Measurements from ENCODE around the gene KRTAP5-1. TPM values are rescaled to one million over a fixed set of nuclear protein-coding genes. Genes with fewer than 3 reads are reported as not detected.

KRTAP5-1 gene
- total RNA-seq, 1 donor from 2014 or later: not detected

DNA sequence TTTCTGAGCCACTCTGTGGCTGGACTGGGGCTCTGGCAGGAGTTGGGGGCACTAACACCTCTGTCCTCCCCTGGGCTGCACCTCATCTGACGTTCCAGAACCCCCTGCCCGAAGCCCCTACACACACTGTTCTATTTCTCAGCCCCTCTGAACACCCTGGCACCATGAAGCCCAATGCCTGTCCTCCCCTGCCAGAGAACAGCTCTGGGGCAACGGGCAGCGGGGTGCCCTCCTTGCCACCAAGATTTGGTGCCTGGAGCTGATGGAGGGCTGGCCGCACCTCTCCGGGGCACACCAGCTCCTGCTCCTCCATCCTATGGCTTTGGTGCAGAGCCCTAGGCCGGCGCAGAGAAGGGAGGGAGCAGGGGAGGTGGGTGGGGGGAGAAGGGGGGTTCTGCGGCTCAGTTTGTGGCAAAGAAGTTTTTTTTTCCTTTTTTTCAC lies 29.4 kb downstream of the KRTAP5-1 start:
- no peak overlapping the region for H3K4me3 Mint-ChIP-seq
- no peaks in the 10 kb centered on the region for H3K9me3 Mint-ChIP-seq
- DNase-seq (no peak), ATAC-seq (ENCODE audit: low read depth) (no peak)
- H3K27me3 Mint-ChIP-seq: peaks cover 26% of the 10 kb centered on the region
- TF ChIP-seq, protein P1, sequence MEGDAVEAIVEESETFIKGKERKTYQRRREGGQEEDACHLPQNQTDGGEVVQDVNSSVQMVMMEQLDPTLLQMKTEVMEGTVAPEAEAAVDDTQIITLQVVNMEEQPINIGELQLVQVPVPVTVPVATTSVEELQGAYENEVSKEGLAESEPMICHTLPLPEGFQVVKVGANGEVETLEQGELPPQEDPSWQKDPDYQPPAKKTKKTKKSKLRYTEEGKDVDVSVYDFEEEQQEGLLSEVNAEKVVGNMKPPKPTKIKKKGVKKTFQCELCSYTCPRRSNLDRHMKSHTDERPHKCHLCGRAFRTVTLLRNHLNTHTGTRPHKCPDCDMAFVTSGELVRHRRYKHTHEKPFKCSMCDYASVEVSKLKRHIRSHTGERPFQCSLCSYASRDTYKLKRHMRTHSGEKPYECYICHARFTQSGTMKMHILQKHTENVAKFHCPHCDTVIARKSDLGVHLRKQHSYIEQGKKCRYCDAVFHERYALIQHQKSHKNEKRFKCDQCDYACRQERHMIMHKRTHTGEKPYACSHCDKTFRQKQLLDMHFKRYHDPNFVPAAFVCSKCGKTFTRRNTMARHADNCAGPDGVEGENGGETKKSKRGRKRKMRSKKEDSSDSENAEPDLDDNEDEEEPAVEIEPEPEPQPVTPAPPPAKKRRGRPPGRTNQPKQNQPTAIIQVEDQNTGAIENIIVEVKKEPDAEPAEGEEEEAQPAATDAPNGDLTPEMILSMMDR (IDR thresholded peaks at IDR 0.05): no peak
- H3K36me3 Mint-ChIP-seq (ENCODE audit: low read depth): peaks cover 2% of the 10 kb centered on the region
- POLR2A ChIA-PET: no interaction called here
- CTCF ChIA-PET: no interaction called here
- intact Hi-C loops (cut with micrococcal nuclease): no loop called here
- H3K4me1 Mint-ChIP-seq: no peaks in the 10 kb centered on the region
- no peak overlapping the region for H3K27ac Mint-ChIP-seq

DNA sequence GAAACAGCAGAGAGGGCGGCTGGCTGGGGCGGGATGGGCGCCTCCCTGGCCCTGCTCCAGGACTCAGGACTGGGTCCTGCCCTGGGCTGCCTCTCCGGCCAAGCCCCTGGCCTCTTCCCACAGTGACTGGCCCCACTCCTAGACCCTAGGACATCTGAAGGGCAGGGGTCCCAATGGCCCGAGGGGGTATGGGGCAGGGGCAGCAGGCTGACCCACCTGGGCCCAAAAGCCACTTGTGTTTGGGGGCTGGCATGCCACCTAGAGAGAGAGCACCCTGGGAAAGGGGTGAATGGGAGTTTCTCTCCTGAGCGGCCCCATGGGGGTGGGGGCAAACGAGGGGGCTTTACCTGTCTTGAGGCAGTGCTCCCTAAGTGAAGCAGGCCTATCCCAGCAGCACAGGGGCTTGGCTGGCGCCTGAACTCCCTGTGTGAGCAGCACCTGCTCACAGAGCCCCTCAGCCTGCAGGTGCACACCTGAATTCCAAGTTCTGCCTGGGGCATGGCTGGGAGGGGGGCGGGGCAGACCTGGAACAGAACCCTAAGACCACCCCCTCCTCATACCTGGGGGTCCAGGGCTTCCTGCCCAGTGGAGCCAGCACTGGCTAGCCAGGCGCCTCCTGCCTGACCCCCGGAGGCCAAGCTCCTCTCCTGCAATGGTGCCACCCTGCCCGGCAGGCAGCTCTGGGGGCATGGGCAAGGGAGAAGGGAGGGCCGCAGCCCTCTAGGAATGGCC lies 29.9 kb downstream of the KRTAP5-1 start:
- Mint-ChIP-seq H3K27me3 (peaks cover 26% of the 10 kb centered on the region), H3K4me3 (no peak overlapping the region), H3K36me3 (ENCODE audit: low read depth) (peaks cover 2% of the 10 kb centered on the region), H3K9me3 (no peaks in the 10 kb centered on the region), H3K4me1 (no peaks in the 10 kb centered on the region), H3K27ac (no peak overlapping the region)
- ATAC-seq (ENCODE audit: low read depth): no peak
- no peak for DNase-seq
- ChIA-PET POLR2A (no interaction called here), CTCF (no interaction called here)
- TF ChIP-seq, protein P1 (IDR thresholded peaks at IDR 0.05): no peak
- intact Hi-C loops (cut with micrococcal nuclease): no loop called here

DNA sequence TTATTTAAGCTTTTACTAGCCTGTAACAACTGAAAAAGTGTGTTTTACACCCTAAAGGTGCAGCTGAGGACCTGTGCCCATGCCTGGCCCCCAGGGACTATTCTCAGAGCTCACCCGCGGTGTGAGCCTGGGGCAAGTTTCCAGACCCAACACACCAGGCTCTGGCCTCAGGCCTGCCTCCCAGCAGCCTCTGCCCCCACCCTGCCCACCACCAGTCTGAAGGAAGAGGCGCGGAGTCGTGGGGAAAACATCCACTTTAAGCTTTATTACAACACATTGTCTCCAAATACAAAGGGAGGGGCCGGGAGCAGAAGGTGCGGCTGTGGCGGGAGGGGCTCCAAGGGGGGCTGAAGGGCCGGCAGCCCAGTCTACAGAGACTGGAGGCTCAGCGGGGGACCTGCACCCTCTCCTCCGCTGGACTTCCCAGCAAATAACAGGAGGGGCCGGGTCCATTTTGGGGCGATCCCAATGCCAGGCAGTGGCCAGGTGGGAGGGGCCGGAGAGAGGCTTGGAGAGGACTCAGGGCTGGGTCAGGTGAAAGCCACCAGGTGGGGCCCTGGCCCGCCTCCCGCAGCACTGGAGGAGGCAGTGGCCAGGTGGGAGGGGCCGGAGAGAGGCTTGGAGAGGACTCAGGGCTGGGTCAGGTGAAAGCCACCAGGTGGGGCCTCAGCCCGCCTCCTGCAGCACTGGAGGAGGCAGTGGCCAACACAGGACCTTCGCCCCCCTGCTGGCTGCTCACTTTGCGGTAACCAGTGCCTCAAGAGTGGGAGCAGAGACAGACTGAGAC lies 31.1 kb downstream of the KRTAP5-1 start:
- Mint-ChIP-seq H3K4me3 (no peak overlapping the region), H3K4me1 (no peaks in the 10 kb centered on the region), H3K9me3 (no peaks in the 10 kb centered on the region), H3K27ac (no peak overlapping the region), H3K27me3 (peaks cover 30% of the 10 kb centered on the region), H3K36me3 (ENCODE audit: low read depth) (peaks cover 2% of the 10 kb centered on the region)
- intact Hi-C loops (cut with micrococcal nuclease): no loop called here
- DNase-seq (no peak), ATAC-seq (ENCODE audit: low read depth) (no peak)
- TF ChIP-seq, protein P1 (IDR thresholded peaks at IDR 0.05): no peak
- POLR2A ChIA-PET: no interaction called here
- CTCF ChIA-PET: no interaction called here

DNA sequence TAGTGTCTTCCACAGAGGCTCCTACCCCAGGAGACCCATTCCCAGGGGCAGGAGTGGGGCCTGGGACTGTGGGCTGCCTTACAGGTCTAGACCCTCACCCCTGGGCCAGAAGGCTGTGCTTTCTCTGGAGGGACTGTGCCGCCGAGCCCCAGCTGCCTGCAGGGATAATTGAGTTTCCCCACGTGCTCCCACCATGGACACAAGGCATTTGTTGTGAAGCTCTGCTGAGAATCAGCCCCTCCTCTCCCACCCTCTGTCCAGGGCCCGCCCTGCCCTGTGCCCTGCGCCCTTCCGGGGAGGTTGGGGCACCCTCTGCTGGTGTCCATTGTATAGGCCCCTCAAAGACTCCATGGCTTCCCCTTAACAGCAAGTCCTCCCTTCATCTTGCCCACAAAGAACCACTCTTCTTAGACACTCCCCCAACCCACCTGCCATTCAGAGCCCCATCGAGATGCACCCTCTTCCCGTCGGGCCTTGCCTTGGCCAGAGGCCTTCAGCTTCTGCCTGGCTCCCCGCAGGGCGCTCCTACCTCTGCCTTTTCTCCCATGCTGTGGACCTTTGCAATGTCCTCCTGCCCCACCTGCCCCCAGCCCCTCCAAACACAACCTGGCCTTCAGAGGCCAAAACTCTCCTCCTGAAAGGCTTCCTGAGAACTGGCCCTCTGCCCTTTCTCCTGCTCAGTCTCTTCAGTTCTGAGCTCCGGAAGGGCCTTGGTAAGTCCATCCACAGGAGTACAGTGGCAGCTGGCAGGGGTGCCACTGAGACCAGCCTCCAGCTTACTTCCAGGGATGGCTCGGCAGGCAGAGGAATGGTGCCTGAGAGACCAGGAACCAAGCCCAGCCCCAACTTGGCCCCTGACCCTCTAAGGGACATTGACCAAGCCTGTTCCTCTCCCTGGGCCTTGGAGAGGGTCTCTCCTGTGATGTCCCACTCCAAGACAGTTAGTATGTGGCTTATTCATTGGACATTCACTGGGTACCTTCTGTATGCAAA lies 35.4 kb downstream of the KRTAP5-1 start:
- intact Hi-C loops (cut with micrococcal nuclease): no loop called here
- TF ChIP-seq, protein P1 (IDR thresholded peaks at IDR 0.05): no peak
- ATAC-seq (ENCODE audit: low read depth): no peak

More for the DNA sequence above, 35.4 kb downstream of the KRTAP5-1 start:
- POLR2A ChIA-PET: no interaction called here
- CTCF ChIA-PET: interaction anchor here (1.1 to 1.6 kb wide), 2 partner anchors 25 to 80 kb away, joined by 3 to 4 read pairs; partner anchors contain the start of gene KRTAP5-5
- Mint-ChIP-seq H3K36me3 (ENCODE audit: low read depth) (no peaks in the 10 kb centered on the region), H3K4me3 (peak overlapping the region; percentile 28), H3K27ac (no peak overlapping the region), H3K9me3 (no peaks in the 10 kb centered on the region), H3K4me1 (peaks cover 13% of the 10 kb centered on the region), H3K27me3 (peaks cover 36% of the 10 kb centered on the region)
- no peak for DNase-seq
